ENCODE data around the gene MBD2.

- TF ChIP-seq CTCF (IDR thresholded peaks at IDR 0.05): no peak
- TF ChIP-seq EP300 (IDR thresholded peaks at IDR 0.05): no peak
Measured at GRCh38 chr18:54165450-54165849, 59.0 kb downstream of the MBD2 start.
